ENCODE measurements around the gene DYDC1.
"Not testable (repeated sequence)": the region's sequence is repeated elsewhere in the genome, so short reads cannot be mapped to it uniquely, and the experiment has no call there.

DYDC1 gene

DNA sequence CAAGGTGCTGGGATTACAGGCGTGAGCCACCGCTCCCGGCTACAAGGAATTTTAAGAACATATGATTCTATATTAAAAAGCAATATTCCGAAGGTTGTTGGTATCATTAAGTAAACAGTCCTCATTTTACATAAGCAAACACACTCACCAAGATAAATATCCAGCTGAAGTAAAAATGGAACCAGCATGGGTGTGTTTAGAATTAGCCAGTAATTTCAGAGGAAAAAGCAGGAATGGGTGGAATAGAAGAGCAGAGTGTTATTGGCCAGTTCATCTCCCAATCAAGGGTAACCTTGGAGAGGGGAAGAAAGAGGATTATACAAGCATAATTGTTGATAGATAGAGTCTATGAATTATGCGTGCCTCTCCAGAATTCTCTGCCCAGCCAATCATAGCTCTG, 35.4 kb downstream of the DYDC1 start:
- CTCF ChIA-PET, result no interaction called here

DNA sequence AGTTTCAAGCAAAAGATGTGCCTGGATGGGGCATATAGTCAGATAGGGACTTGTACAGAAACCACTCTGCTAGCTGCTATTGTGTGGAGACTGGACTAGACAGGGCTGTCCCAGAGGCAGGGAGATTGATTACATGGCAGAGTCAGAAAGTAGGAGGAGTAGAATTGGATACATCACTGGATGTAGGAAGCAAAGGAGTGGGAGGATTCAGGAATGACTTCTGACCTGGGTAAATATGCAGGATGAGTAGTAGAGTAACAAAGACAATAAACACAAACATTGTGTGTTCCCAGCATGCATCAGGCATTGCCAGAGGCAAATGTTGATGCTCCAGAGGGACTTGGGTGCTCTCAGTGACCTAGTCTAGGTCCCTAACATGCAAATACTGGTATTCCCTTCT, 36.2 kb downstream of the DYDC1 start:
- CTCF ChIA-PET, result no interaction called here
- no peaks in the 10 kb centered on the region for H3K9me3 Mint-ChIP-seq
- no peak overlapping the region for H3K27ac Mint-ChIP-seq
- H3K27me3 Mint-ChIP-seq, result peaks cover 4% of the 10 kb centered on the region
- H3K4me1 Mint-ChIP-seq, result no peaks in the 10 kb centered on the region
- H3K4me3 Mint-ChIP-seq, result no peak overlapping the region
- no peak for DNase-seq
- H3K36me3 Mint-ChIP-seq, result no peaks in the 10 kb centered on the region

More for the DNA sequence above, 35.4 kb downstream of the DYDC1 start:
- DNase-seq, result no peak
- no peak overlapping the region for H3K27ac Mint-ChIP-seq
- H3K4me1 Mint-ChIP-seq, result no peaks in the 10 kb centered on the region
- no peak overlapping the region for H3K4me3 Mint-ChIP-seq
- peaks cover 4% of the 10 kb centered on the region for H3K27me3 Mint-ChIP-seq
- H3K9me3 Mint-ChIP-seq, result no peaks in the 10 kb centered on the region
- no peaks in the 10 kb centered on the region for H3K36me3 Mint-ChIP-seq

DNA sequence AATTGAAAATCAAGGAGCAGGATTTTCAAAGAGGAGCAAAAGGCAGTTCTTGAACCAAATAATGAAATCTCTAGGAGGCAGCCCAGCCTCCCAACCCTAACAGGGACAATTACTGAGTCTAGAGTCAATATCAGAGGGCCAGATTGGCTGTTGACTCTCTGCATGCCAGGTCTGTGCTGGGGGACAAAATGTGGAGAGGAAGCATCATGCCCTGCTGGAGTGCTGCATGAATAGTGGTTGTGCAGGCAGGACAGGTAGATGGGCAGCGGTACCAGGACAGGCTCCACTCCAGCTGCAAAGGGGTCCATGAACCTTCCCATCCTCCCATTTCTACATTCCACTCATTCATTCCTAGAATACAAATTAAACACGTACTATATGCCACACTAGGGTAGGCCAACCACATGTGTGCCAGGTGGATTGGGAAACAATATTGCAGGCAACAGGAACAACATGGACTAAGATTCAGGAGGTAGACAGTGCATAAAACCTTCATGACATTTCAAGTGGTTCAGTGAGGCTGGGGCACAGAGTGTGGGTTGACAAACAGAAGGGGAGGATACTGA, 36.7 kb downstream of the DYDC1 start:
- no peak for DNase-seq
- Mint-ChIP-seq H3K4me3 (no peak overlapping the region), H3K27me3 (peaks cover 4% of the 10 kb centered on the region), H3K4me1 (no peaks in the 10 kb centered on the region), H3K27ac (no peak overlapping the region), H3K36me3 (no peaks in the 10 kb centered on the region), H3K9me3 (no peaks in the 10 kb centered on the region)
- CTCF ChIA-PET, result no interaction called here

- H3K27me3 Mint-ChIP-seq, result peaks cover 4% of the 10 kb centered on the region
- no peak overlapping the region for H3K4me3 Mint-ChIP-seq
- H3K4me1 Mint-ChIP-seq, result no peaks in the 10 kb centered on the region
- CTCF ChIA-PET, result no interaction called here
- no peak overlapping the region for H3K27ac Mint-ChIP-seq
- H3K9me3 Mint-ChIP-seq, result no peaks in the 10 kb centered on the region
- H3K36me3 Mint-ChIP-seq, result no peaks in the 10 kb centered on the region
- no peak for DNase-seq
These were observed 37.2 kb downstream of the DYDC1 start for GRCh38 chr10:80319318-80319717.

DNA sequence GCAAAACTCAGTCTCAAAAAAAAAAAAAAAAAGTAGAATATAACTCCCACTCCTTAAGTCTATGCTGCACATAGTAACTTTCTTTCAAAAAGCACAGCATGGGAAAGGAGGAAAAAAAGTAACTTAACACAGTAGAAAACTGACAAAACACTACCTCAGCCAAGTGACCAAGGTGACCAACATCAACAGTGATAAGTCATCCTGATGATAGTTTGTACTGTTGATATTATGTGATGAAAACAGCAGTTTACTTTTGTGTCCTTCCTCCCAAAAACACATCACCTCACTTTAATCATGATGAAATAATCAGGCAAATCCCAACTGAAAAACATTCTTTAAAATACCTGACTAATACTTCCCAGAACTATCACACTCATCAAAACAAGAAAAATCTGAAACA, 37.8 kb downstream of the DYDC1 start:
- DNase-seq, result no peak
- CTCF ChIA-PET, result no interaction called here
- Mint-ChIP-seq H3K36me3 (no peaks in the 10 kb centered on the region), H3K27ac (no peak overlapping the region), H3K4me1 (no peaks in the 10 kb centered on the region), H3K9me3 (no peaks in the 10 kb centered on the region), H3K4me3 (no peak overlapping the region), H3K27me3 (peaks cover 4% of the 10 kb centered on the region)

GRCh38 chr10:80315391-80315790, 41.2 kb downstream of the DYDC1 start:
- Mint-ChIP-seq H3K27ac (no peak overlapping the region), H3K4me3 (no peak overlapping the region), H3K36me3 (no peaks in the 10 kb centered on the region), H3K9me3 (no peaks in the 10 kb centered on the region), H3K4me1 (no peaks in the 10 kb centered on the region), H3K27me3 (peaks cover 4% of the 10 kb centered on the region)
- CTCF ChIA-PET, result no interaction called here
- no peak for DNase-seq

GRCh38 chr10:80313523-80313922, 43.0 kb downstream of the DYDC1 start:
- Mint-ChIP-seq H3K9me3 (no peaks in the 10 kb centered on the region), H3K36me3 (no peaks in the 10 kb centered on the region), H3K4me1 (no peaks in the 10 kb centered on the region), H3K4me3 (no peak overlapping the region), H3K27me3 (no peaks in the 10 kb centered on the region), H3K27ac (no peak overlapping the region)
- DNase-seq, result no peak
- CTCF ChIA-PET, result no interaction called here

DNA sequence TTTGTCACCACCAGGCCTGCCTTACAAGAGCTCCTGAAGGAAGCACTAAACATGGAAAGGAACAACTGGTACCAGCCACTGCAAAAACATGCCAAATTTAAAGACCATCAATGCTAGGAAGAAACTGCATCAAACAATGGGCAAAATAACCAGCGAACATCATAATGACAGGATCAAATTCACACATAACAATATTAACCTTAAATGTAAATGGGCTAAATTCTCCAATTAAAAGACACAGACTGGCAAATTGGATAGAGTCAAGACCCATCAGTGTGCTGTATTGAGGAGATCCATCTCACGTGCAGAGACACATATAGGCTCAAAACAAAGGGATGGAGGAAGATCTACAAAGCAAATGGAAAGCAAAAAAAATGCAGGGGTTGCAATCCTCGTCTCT, 50.6 kb downstream of the DYDC1 start:
- H3K27me3 Mint-ChIP-seq, H3K4me3 Mint-ChIP-seq, DNase-seq, CTCF ChIA-PET, H3K4me1 Mint-ChIP-seq, H3K9me3 Mint-ChIP-seq, H3K36me3 Mint-ChIP-seq, H3K27ac Mint-ChIP-seq: not testable (repeated sequence)

GRCh38 chr10:80296942-80297341, 59.6 kb downstream of the DYDC1 start:
- H3K27ac Mint-ChIP-seq, result no peak overlapping the region
- H3K4me1 Mint-ChIP-seq, result no peaks in the 10 kb centered on the region
- DNase-seq, result no peak
- peaks cover 4% of the 10 kb centered on the region for H3K27me3 Mint-ChIP-seq
- H3K36me3 Mint-ChIP-seq, result no peaks in the 10 kb centered on the region
- H3K9me3 Mint-ChIP-seq, result peaks cover 14% of the 10 kb centered on the region
- CTCF ChIA-PET, result no interaction called here
- no peak overlapping the region for H3K4me3 Mint-ChIP-seq

GRCh38 chr10:80292607-80293239, 63.8 kb downstream of the DYDC1 start:
- Mint-ChIP-seq H3K36me3 (no peaks in the 10 kb centered on the region), H3K4me1 (no peaks in the 10 kb centered on the region), H3K27ac (no peak overlapping the region), H3K27me3 (peaks cover 20% of the 10 kb centered on the region), H3K9me3 (peaks cover 4% of the 10 kb centered on the region), H3K4me3 (no peak overlapping the region)
- DNase-seq, result no peak
- CTCF ChIA-PET, result no interaction called here

DNA sequence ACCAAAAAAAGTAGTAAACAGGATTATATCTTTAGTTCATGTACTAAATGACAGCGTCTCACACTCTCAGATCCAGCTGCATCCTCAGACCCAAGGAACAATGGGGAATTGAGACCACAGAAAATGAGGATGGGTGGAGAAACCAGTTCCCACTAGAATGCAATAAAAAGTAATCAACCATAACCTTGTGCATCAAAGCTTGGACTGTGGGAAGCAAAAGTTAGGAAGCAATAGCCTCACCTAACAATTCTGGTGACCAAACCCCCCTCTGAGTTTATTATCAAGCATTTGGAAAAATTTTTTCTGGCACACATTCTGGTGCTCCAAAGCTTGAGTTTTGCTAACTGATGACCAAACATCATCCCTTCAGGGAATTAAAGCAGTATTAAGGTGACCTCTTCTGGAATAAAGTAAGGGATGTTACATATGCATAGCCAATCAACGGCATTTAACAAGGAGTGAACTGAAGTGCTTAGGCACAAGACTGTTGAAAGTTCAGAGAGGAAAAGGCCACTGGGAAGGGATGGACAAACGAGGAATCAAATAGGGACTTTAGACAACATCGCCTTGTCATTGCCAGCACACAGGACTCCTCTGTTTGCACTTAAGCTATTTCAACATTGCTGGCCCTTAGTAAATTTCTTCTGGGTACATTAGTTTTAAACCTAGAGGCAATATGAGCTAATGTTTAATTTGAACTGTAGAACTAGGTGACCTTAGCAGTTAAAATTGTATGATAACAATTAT, 65.9 kb downstream of the DYDC1 start:
- H3K36me3 Mint-ChIP-seq, result no peaks in the 10 kb centered on the region
- no peak for DNase-seq
- no peak overlapping the region for H3K4me3 Mint-ChIP-seq
- CTCF ChIA-PET, result no interaction called here
- no peaks in the 10 kb centered on the region for H3K4me1 Mint-ChIP-seq
- peaks cover 24% of the 10 kb centered on the region for H3K27me3 Mint-ChIP-seq
- H3K9me3 Mint-ChIP-seq, result peaks cover 2% of the 10 kb centered on the region
- H3K27ac Mint-ChIP-seq, result no peak overlapping the region

GRCh38 chr10:80289451-80290287, 66.9 kb downstream of the DYDC1 start, which contains the start of gene MAT1A:
MAT1A (minus strand) TSS chr10:80289658; CDS start chr10:80289423, 235 bp downstream.
- no peak for DNase-seq
- Mint-ChIP-seq H3K27me3 (peaks cover 24% of the 10 kb centered on the region), H3K4me3 (no peak within 1 kb of the TSS), H3K27ac (no peak within 1 kb of the TSS), H3K4me1 (no peaks in the 10 kb centered on the region), H3K36me3 (no peaks in the 10 kb centered on the region), H3K9me3 (no peaks in the 10 kb centered on the region)
- CTCF ChIA-PET, result interaction anchor here (0.5 kb wide), 1 partner anchor 517 kb away, joined by 4 read pairs; no protein-coding TSS in a partner anchor

GRCh38 chr10:80288849-80289248, 67.7 kb downstream of the DYDC1 start:
- H3K27ac Mint-ChIP-seq, result no peak overlapping the region
- no peak overlapping the region for H3K4me3 Mint-ChIP-seq
- H3K36me3 Mint-ChIP-seq, result no peaks in the 10 kb centered on the region
- DNase-seq, result no peak
- peaks cover 24% of the 10 kb centered on the region for H3K27me3 Mint-ChIP-seq
- CTCF ChIA-PET, result interaction anchor here (0.6 kb wide), 1 partner anchor 680 kb away, joined by 3 read pairs; no protein-coding TSS in a partner anchor
- H3K9me3 Mint-ChIP-seq, result no peaks in the 10 kb centered on the region
- no peaks in the 10 kb centered on the region for H3K4me1 Mint-ChIP-seq

Data from activated naive CD4-positive, alpha-beta T cell treated with anti-CD3 and anti-CD28 coated beads, Interleukin-2, amount 10 ng/mL, durations not matched to agents 7 days and 5 days (primary cell).